Measurements from ENCODE around the gene TRPM1.

Gene TRPM1

DNA sequence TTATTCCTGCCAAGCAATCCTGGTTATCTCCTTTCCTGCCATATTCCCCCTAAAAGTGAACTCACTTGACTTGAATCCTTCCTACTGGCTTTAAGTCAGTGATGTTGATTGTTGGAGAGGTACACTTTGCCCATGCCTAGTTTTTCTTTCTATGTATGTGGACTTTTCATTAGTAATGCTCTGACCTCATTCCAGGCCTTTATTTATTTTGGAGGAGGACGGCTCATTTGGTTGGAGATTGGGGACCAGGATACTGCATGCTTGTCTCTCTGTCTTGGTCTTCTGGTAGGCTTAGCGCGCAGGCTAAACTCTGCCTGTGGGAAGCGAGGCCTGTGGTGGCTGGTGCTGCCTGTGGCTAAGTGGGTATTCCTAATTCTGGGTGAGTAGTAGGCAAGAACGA is 81.0 kb downstream of the TRPM1 start:
- Histone ChIP-seq H3K14ac (ENCODE audit: low read length) (peak overlapping the region; percentile 41), H3K23ac (ENCODE audit: low read length) (no peak overlapping the region), H3K79me2 (ENCODE audit: control insufficient read depth, insufficient read depth, low read length, poor library complexity) (no peaks in the 10 kb centered on the region), H2AK5ac (ENCODE audit: low read length) (peak overlapping the region; percentile 18), H2BK5ac (ENCODE audit: low read depth, low read length, poor library complexity) (no peak overlapping the region), H3K4me3 (ENCODE audit: low read depth, low read length) (no peak overlapping the region), H4K8ac (ENCODE audit: low read depth, low read length) (no peak overlapping the region), H4K12ac (ENCODE audit: low read depth, low read length) (no peak overlapping the region), H3K79me1 (ENCODE audit: low read length) (peaks cover 18% of the 10 kb centered on the region), H3K9me3 (ENCODE audit: insufficient read depth, low read depth, low read length) (no peaks in the 10 kb centered on the region), H3K27me3 (ENCODE audit: insufficient read depth, low read length) (no peaks in the 10 kb centered on the region), H3K18ac (ENCODE audit: low read length) (no peak overlapping the region), H3K27ac (ENCODE audit: low read depth, low read length) (no peak overlapping the region), H3K36me3 (ENCODE audit: control insufficient read depth in 1 of 2, insufficient read depth in 2 of 2, low read length in 2 of 2) (no peaks in the 10 kb centered on the region), H3K9ac (ENCODE audit: low read length) (no peak overlapping the region), H3K4me2 (ENCODE audit: low read length) (no peak overlapping the region), H4K91ac (ENCODE audit: low read depth, low read length) (peak overlapping the region; percentile 46), H2BK12ac (ENCODE audit: low read length) (peak overlapping the region; percentile 67), H2BK120ac (ENCODE audit: insufficient read depth, low read length, poor library complexity) (no peak overlapping the region), H3K4ac (ENCODE audit: low read depth, low read length) (no peak overlapping the region), H3K4me1 (ENCODE audit: control insufficient read depth in 1 of 2, insufficient read depth in 2 of 2, low read length in 2 of 2) (peaks cover 5 to 18% of the 10 kb centered on the region in 2 experiments), H2AFZ (ENCODE audit: insufficient read depth, low read length, poor library complexity) (no peak overlapping the region)
- DNase-seq, result no peak
- no CpG with 5 or more reads among the region's 5 CpGs for WGBS (ENCODE audit: extremely low coverage, insufficient coverage, insufficient read length)

DNA sequence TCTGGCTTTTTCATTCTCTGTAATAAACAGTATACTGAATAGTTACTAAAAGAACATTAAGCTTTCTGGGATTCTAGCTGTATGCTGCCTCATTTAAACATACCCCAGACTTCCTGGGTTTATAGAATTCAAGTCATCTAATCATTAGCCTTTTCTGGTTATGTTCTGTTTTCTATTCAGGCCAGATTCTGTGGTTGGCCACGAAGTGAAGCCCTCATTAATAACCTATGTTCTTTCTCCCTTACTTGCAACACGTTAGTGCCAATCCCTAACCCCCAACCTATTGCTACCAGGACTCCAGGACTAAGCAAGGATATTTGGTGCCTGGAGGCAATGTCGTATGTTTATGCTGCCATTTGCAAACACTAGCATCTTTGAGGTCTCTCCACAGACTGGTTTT is 81.5 kb downstream of the TRPM1 start:
- Histone ChIP-seq H3K27ac (ENCODE audit: low read depth, low read length) (no peak overlapping the region), H2AFZ (ENCODE audit: insufficient read depth, low read length, poor library complexity) (no peak overlapping the region), H3K79me1 (ENCODE audit: low read length) (peaks cover 15% of the 10 kb centered on the region), H3K9ac (ENCODE audit: low read length) (peak overlapping the region; percentile 44), H3K36me3 (ENCODE audit: control insufficient read depth in 1 of 2, insufficient read depth in 2 of 2, low read length in 2 of 2) (no peaks in the 10 kb centered on the region), H3K18ac (ENCODE audit: low read length) (no peak overlapping the region), H2AK5ac (ENCODE audit: low read length) (peak overlapping the region; percentile 18), H2BK5ac (ENCODE audit: low read depth, low read length, poor library complexity) (no peak overlapping the region), H4K12ac (ENCODE audit: low read depth, low read length) (no peak overlapping the region), H4K8ac (ENCODE audit: low read depth, low read length) (no peak overlapping the region), H3K9me3 (ENCODE audit: insufficient read depth, low read depth, low read length) (no peaks in the 10 kb centered on the region), H3K23ac (ENCODE audit: low read length) (no peak overlapping the region), H2BK120ac (ENCODE audit: insufficient read depth, low read length, poor library complexity) (no peak overlapping the region), H4K91ac (ENCODE audit: low read depth, low read length) (no peak overlapping the region), H3K4me1 (ENCODE audit: control insufficient read depth in 1 of 2, insufficient read depth in 2 of 2, low read length in 2 of 2) (peaks cover 5 to 14% of the 10 kb centered on the region in 2 experiments), H3K4ac (ENCODE audit: low read depth, low read length) (no peak overlapping the region), H3K27me3 (ENCODE audit: insufficient read depth, low read length) (no peaks in the 10 kb centered on the region), H2BK12ac (ENCODE audit: low read length) (no peak overlapping the region), H3K79me2 (ENCODE audit: control insufficient read depth, insufficient read depth, low read length, poor library complexity) (no peaks in the 10 kb centered on the region), H3K4me2 (ENCODE audit: low read length) (no peak overlapping the region), H3K14ac (ENCODE audit: low read length) (no peak overlapping the region), H3K4me3 (ENCODE audit: low read depth, low read length) (no peak overlapping the region)
- WGBS (ENCODE audit: extremely low coverage, insufficient coverage, insufficient read length), result no CpG with 5 or more reads among the region's 3 CpGs
- DNase-seq, result no peak

DNA sequence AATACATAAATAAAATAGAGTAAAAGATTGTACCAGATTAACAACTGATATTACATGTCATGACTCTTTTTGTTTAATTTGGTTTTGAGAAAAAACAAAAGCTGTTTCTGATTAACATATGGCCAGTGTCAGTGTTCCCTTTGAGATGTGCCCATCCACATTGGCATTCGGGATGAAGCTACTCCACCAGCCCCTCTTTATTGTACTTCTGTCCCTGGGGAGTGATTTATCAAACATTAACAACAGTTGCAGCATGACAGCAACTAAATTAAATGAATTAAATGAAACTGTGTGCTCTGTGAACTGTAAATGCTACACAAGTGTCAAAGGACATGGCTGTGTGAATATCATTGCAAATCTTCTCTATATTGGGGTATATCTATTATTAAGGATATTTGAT is 84.2 kb downstream of the TRPM1 start:
- DNase-seq, result no peak
- H3K9me3 ChIP-seq (ENCODE audit: insufficient read depth, low read depth, low read length), result peaks cover 2% of the 10 kb centered on the region
- H2AK5ac ChIP-seq (ENCODE audit: low read length), result no peak overlapping the region
- peaks cover 5% of the 10 kb centered on the region for H3K79me1 ChIP-seq (ENCODE audit: low read length)
- H4K91ac ChIP-seq (ENCODE audit: low read depth, low read length), result no peak overlapping the region
- no peak overlapping the region for H2BK120ac ChIP-seq (ENCODE audit: insufficient read depth, low read length, poor library complexity)
- H3K4me3 ChIP-seq (ENCODE audit: low read depth, low read length), result no peak overlapping the region
- H3K36me3 ChIP-seq (ENCODE audit: control insufficient read depth in 1 of 2, insufficient read depth in 2 of 2, low read length in 2 of 2), result no peaks in the 10 kb centered on the region
- H3K27ac ChIP-seq (ENCODE audit: low read depth, low read length), result no peak overlapping the region
- H2BK12ac ChIP-seq (ENCODE audit: low read length), result no peak overlapping the region
- no peaks in the 10 kb centered on the region for H3K79me2 ChIP-seq (ENCODE audit: control insufficient read depth, insufficient read depth, low read length, poor library complexity)
- H4K8ac ChIP-seq (ENCODE audit: low read depth, low read length), result no peak overlapping the region
- H3K4me2 ChIP-seq (ENCODE audit: low read length), result no peak overlapping the region
- H3K4ac ChIP-seq (ENCODE audit: low read depth, low read length), result no peak overlapping the region
- no peak overlapping the region for H4K12ac ChIP-seq (ENCODE audit: low read depth, low read length)
- no peaks in the 10 kb centered on the region for H3K27me3 ChIP-seq (ENCODE audit: insufficient read depth, low read length)
- H3K14ac ChIP-seq (ENCODE audit: low read length), result no peak overlapping the region
- H2BK5ac ChIP-seq (ENCODE audit: low read depth, low read length, poor library complexity), result no peak overlapping the region
- no peak overlapping the region for H3K23ac ChIP-seq (ENCODE audit: low read length)
- no CpG with 5 or more reads among the region's 1 CpG for WGBS (ENCODE audit: extremely low coverage, insufficient coverage, insufficient read length)
- no peak overlapping the region for H2AFZ ChIP-seq (ENCODE audit: insufficient read depth, low read length, poor library complexity)
- H3K18ac ChIP-seq (ENCODE audit: low read length), result no peak overlapping the region
- peaks cover 4 to 6% of the 10 kb centered on the region in 2 experiments for H3K4me1 ChIP-seq (ENCODE audit: control insufficient read depth in 1 of 2, insufficient read depth in 2 of 2, low read length in 2 of 2)
- H3K9ac ChIP-seq (ENCODE audit: low read length), result no peak overlapping the region

DNA sequence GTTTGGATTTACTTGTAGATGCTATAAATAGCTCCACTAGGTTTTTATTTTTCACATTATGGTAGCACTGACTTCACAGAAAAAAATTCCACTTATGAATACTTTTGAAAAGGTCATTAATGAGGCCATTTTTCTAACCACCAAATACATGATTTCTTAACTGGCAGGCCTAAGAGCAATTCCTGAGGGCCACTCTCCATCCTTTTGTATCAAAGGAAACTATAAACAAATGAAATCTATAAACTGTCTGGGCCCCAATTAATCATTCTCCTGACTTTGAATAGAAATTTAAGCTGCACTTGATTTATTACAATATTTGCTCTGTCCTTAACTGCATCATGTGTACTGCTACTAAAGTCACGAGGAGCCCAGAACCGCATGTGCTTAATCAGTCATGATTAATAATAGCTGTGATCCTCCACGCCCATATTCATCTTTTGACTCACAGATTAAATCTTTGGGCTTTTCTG is 85.0 kb downstream of the TRPM1 start:
- no CpG with 5 or more reads among the region's 3 CpGs for WGBS (ENCODE audit: extremely low coverage, insufficient coverage, insufficient read length)
- no peak overlapping the region for H2AFZ ChIP-seq (ENCODE audit: insufficient read depth, low read length, poor library complexity)
- H3K9ac ChIP-seq (ENCODE audit: low read length), result no peak overlapping the region

More for the DNA sequence above, 85.0 kb downstream of the TRPM1 start:
- Histone ChIP-seq H3K36me3 (ENCODE audit: control insufficient read depth in 1 of 2, insufficient read depth in 2 of 2, low read length in 2 of 2) (peaks cover 0 to 2% of the 10 kb centered on the region in 2 experiments), H3K23ac (ENCODE audit: low read length) (no peak overlapping the region), H2BK120ac (ENCODE audit: insufficient read depth, low read length, poor library complexity) (no peak overlapping the region), H4K91ac (ENCODE audit: low read depth, low read length) (no peak overlapping the region), H2BK12ac (ENCODE audit: low read length) (no peak overlapping the region), H3K14ac (ENCODE audit: low read length) (no peak overlapping the region), H4K12ac (ENCODE audit: low read depth, low read length) (no peak overlapping the region), H2BK5ac (ENCODE audit: low read depth, low read length, poor library complexity) (no peak overlapping the region), H3K4ac (ENCODE audit: low read depth, low read length) (no peak overlapping the region), H3K79me1 (ENCODE audit: low read length) (peaks cover 5% of the 10 kb centered on the region), H3K4me2 (ENCODE audit: low read length) (no peak overlapping the region), H3K9me3 (ENCODE audit: insufficient read depth, low read depth, low read length) (peaks cover 2% of the 10 kb centered on the region), H3K27me3 (ENCODE audit: insufficient read depth, low read length) (no peaks in the 10 kb centered on the region), H3K27ac (ENCODE audit: low read depth, low read length) (no peak overlapping the region), H3K4me1 (ENCODE audit: control insufficient read depth in 1 of 2, insufficient read depth in 2 of 2, low read length in 2 of 2) (peaks cover 4 to 6% of the 10 kb centered on the region in 2 experiments), H2AK5ac (ENCODE audit: low read length) (no peak overlapping the region), H3K79me2 (ENCODE audit: control insufficient read depth, insufficient read depth, low read length, poor library complexity) (no peaks in the 10 kb centered on the region), H3K18ac (ENCODE audit: low read length) (no peak overlapping the region), H4K8ac (ENCODE audit: low read depth, low read length) (no peak overlapping the region), H3K4me3 (ENCODE audit: low read depth, low read length) (no peak overlapping the region)
- no peak for DNase-seq
